ENCODE results near the gene SASH3. TPM values are rescaled to one million over a fixed set of nuclear protein-coding genes. Genes with fewer than 3 reads are reported as not detected.
A peak's percentile ranks its signal among the peaks of the same experiment; 100 is the strongest.

Gene SASH3
- total RNA-seq, 4 donors from 2014 or later: 3.9 to 10.4 (median 6.3) TPM

DNA sequence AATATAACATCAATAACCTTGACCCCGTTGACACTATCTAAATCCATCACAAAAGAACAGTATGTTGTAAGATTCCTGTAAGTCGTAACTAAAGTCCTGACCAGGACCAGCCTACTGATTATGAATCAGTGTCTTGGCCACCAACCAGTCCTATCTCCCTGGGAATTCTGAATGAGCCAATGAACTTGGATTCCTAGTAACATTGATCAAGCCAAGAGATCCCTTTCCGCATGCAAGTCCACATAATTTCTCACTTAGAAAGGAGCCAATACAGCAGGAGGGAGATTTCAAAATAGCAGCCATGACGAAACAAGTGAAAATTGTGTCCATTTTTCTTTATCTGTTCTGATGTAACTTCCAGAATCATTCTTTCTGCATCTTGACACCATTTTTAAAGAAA, 31.4 kb upstream of the SASH3 start:
- no peaks in the 10 kb centered on the region for H3K36me3 ChIP-seq
- peak overlapping the region in 1 of 4 donors; percentile 27 for H3K27ac ChIP-seq (replicated peaks in 1 of 4)
- 69% methylated on average over 4 of the region's 4 CpGs for WGBS
- no peaks in the 10 kb centered on the region for H3K4me1 ChIP-seq
- H3K4me3 ChIP-seq: no peak overlapping the region
- intact Hi-C loops (cut with DNase I): no loop called here
- TF ChIP-seq, protein P1, sequence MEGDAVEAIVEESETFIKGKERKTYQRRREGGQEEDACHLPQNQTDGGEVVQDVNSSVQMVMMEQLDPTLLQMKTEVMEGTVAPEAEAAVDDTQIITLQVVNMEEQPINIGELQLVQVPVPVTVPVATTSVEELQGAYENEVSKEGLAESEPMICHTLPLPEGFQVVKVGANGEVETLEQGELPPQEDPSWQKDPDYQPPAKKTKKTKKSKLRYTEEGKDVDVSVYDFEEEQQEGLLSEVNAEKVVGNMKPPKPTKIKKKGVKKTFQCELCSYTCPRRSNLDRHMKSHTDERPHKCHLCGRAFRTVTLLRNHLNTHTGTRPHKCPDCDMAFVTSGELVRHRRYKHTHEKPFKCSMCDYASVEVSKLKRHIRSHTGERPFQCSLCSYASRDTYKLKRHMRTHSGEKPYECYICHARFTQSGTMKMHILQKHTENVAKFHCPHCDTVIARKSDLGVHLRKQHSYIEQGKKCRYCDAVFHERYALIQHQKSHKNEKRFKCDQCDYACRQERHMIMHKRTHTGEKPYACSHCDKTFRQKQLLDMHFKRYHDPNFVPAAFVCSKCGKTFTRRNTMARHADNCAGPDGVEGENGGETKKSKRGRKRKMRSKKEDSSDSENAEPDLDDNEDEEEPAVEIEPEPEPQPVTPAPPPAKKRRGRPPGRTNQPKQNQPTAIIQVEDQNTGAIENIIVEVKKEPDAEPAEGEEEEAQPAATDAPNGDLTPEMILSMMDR (IDR thresholded peaks at IDR 0.05): no peak
- peak in 1 of 2 donors; percentile 34 for TF ChIP-seq POLR2AphosphoS5 (IDR thresholded peaks at IDR 0.05)
- H3K9me3 ChIP-seq: no peaks in the 10 kb centered on the region
- no peaks in the 10 kb centered on the region for H3K27me3 ChIP-seq
- DNase-seq (ENCODE audit: extremely low spot score): no peak

DNA sequence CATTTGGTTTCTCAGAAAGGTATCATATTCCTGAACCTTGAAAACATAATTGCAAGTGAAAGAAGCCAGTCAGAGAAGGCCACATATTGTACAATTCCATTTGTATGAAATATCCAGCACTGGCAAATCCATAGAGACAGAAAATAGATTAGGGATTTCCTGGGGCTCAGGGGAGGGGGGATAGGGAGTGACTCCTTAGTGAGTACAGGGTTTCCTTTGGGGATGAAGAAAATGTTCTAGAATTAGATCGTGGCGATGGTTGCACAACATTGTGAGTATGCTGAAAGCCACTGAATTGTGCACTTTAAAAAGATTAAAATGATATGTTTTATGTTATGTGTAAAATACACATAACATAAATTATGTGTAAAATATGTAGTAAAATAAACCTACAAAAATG, 30.7 kb upstream of the SASH3 start:
- no peaks in the 10 kb centered on the region for H3K4me1 ChIP-seq
- no peak for TF ChIP-seq EP300 (IDR thresholded peaks at IDR 0.05)
- no peak for TF ChIP-seq POLR2AphosphoS5 (IDR thresholded peaks at IDR 0.05)
- TF ChIP-seq, protein P1 (IDR thresholded peaks at IDR 0.05): no peak
- no peak for TF ChIP-seq POLR2A (IDR thresholded peaks at IDR 0.05; ENCODE audit: low read depth)
- no peak for DNase-seq (ENCODE audit: extremely low spot score)
- no peak overlapping the region for H3K4me3 ChIP-seq
- no peaks in the 10 kb centered on the region for H3K36me3 ChIP-seq
- 67% methylated on average over 2 of the region's 2 CpGs for WGBS
- intact Hi-C loops (cut with DNase I): no loop called here
- H3K9me3 ChIP-seq: no peaks in the 10 kb centered on the region
- H3K27ac ChIP-seq (replicated peaks in 1 of 4): peak overlapping the region in 2 of 4 donors; percentile 18 to 27
- no peaks in the 10 kb centered on the region for H3K27me3 ChIP-seq

DNA sequence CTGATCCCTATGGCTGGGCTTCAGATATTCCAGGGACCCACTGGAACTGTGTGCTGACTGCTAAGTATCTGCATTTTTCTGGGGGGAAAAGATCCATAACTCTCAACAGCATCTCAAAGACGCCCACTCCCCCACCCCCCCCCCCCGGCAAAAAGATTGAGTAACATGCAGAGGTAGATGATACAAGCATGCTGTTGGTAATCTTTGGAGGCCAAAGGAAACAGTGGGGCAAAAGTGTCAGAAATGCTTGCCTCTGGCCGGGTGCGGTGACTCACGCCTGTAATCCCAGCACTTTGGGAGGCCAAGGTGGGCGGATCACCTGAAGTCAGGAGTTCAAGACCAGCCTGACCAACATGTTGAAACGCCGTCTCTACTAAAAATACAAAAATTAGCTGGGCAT, 28.8 kb upstream of the SASH3 start:
- TF ChIP-seq, protein P1 (IDR thresholded peaks at IDR 0.05): no peak
- TF ChIP-seq POLR2AphosphoS5 (IDR thresholded peaks at IDR 0.05): no peak
- no peak for TF ChIP-seq EP300 (IDR thresholded peaks at IDR 0.05)
- no peak for TF ChIP-seq POLR2A (IDR thresholded peaks at IDR 0.05; ENCODE audit: low read depth)
- Histone ChIP-seq H3K36me3 (no peaks in the 10 kb centered on the region), H3K27me3 (no peaks in the 10 kb centered on the region), H3K27ac (replicated peaks in 1 of 4) (no peak overlapping the region), H3K9me3 (no peaks in the 10 kb centered on the region), H3K4me3 (no peak overlapping the region), H3K4me1 (no peaks in the 10 kb centered on the region)
- no peak for DNase-seq (ENCODE audit: extremely low spot score)
- intact Hi-C loops (cut with DNase I): no loop called here
- 87% methylated on average over 8 of the region's 8 CpGs for WGBS

DNA sequence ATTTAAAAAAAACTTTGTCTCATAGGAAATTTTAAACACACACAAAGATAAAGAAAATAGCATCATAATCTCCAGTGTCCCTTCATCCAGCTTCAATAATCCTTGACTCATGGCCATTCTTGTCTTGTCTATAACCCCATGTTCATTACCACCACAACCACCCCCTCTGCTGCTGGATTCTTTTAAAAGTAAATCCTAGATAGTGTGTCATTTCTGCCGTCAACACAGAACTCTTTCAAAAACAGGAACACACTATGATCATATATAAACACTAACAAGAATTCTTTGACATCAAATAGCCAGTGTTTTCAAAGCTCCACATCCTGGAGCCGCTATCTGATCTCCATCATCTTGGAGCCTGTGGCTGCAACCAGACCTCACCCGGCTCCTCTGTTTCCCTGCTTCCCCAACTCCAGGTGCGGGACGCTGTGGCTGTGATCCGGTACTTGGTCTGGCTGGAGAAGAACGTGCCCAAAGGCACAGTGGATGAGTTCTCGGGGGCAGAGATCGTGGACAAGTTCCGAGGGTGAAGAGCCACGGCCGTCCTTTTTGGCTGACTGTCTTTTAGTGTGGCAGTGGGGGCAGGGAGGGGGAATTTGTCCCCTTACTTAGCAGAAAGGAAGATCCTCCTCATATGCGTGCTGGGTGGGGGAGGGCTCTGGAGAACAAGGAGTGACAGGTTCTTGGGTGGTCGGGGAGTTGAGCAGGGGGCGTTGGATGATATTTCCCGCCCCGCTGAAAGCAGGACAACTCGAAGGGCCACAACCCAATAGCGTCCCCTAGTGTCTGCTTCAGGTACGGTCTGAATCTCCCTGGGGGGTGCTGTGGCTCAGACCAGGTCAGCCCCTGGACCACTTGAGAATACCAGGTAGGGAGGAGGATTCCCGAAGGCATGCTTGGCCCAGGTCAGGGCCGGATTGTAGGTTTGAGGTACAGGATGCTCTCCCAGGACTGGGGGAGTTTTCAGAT, 25.4 kb upstream of the SASH3 start:
- no peaks in the 10 kb centered on the region for H3K36me3 ChIP-seq
- H3K4me1 ChIP-seq: no peaks in the 10 kb centered on the region
- no peaks in the 10 kb centered on the region for H3K9me3 ChIP-seq
- H3K27me3 ChIP-seq: no peaks in the 10 kb centered on the region
- no peak overlapping the region for H3K27ac ChIP-seq (replicated peaks in 1 of 4)
- TF ChIP-seq, protein P1 (IDR thresholded peaks at IDR 0.05): no peak
- TF ChIP-seq POLR2A (IDR thresholded peaks at IDR 0.05; ENCODE audit: low read depth) (no peak), EP300 (IDR thresholded peaks at IDR 0.05) (no peak), POLR2AphosphoS5 (IDR thresholded peaks at IDR 0.05) (no peak)
- no peak overlapping the region for H3K4me3 ChIP-seq
- no peak for DNase-seq (ENCODE audit: extremely low spot score)
- intact Hi-C loops (cut with DNase I): no loop called here
- WGBS: 74% methylated on average over 18 of the region's 22 CpGs

Data from esophagus muscularis mucosa (tissue), 4 donors.